KMS-11 (cell line): ENCODE data around the gene IL18BP.

Source experiments
- H2AFZ ChIP-seq: fragments of 200-600 bp; sonication (generic); 2 replicates; pipeline ENCODE4 v1.6.1; 2016; ENCODE audit warnings: antibody characterized with exemption, mixed run types, low read depth
- H3K27ac ChIP-seq: fragments of 200-600 bp; sonication (generic); 2 replicates; pipeline ENCODE4 v1.6.1; 2016; ENCODE audit warnings: mild to moderate bottlenecking, mixed run types
- H3K27me3 ChIP-seq: fragments of 200-600 bp; sonication (generic); 2 replicates; pipeline ENCODE4 v1.6.1; 2017; ENCODE audit warnings: mild to moderate bottlenecking, low read depth, mixed run types, moderate library complexity; ENCODE audit not compliant: insufficient read depth
- H3K36me3 ChIP-seq: fragments of 200-600 bp; sonication (generic); 2 replicates; pipeline ENCODE4 v1.6.1; 2017; ENCODE audit warnings: mild to moderate bottlenecking, mixed run types; ENCODE audit not compliant: insufficient read depth
- H3K4me1 ChIP-seq: fragments of 200-600 bp; sonication (generic); 2 replicates; pipeline ENCODE4 v1.6.1; 2016; ENCODE audit warnings: mild to moderate bottlenecking, low read depth, mixed run types; ENCODE audit not compliant: poor library complexity, severe bottlenecking
- H3K4me2 ChIP-seq: fragments of 200-600 bp; sonication (generic); 2 replicates; pipeline ENCODE4 v1.7.0; 2016; ENCODE audit warnings: mild to moderate bottlenecking, mixed run types
- H3K4me3 ChIP-seq: fragments of 200-600 bp; sonication (generic); IDR thresholded peaks from 2 replicates; pipeline ENCODE4 v1.6.1; 2017; ENCODE audit warnings: low read depth, low read length, mixed read lengths; ENCODE audit not compliant: insufficient read depth
- H3K79me2 ChIP-seq: fragments of 200-600 bp; sonication (generic); 2 replicates; pipeline ENCODE4 v1.6.1; 2016; ENCODE audit warnings: low read depth, mixed run types; ENCODE audit not compliant: insufficient read depth
- H3K9ac ChIP-seq: fragments of 200-600 bp; sonication (generic); 2 replicates; pipeline ENCODE4 v1.6.1; 2016; ENCODE audit warnings: mild to moderate bottlenecking, mixed run types
- H4K20me1 ChIP-seq: fragments of 200-600 bp; sonication (generic); 2 replicates; pipeline ENCODE4 v1.6.1; 2016; ENCODE audit warnings: mild to moderate bottlenecking, mixed run types; ENCODE audit not compliant: insufficient read depth
- TF ChIP-seq, protein P1 (sequence below): fragments of 200-600 bp; sonication (generic); conservative IDR thresholded peaks from 2 replicates; pipeline ENCODE4 v1.6.1; 2017; ENCODE audit warnings: low read depth, mild to moderate bottlenecking, antibody characterized with exemption, low read length, moderate library complexity, mixed read lengths

IL18BP gene

DNA sequence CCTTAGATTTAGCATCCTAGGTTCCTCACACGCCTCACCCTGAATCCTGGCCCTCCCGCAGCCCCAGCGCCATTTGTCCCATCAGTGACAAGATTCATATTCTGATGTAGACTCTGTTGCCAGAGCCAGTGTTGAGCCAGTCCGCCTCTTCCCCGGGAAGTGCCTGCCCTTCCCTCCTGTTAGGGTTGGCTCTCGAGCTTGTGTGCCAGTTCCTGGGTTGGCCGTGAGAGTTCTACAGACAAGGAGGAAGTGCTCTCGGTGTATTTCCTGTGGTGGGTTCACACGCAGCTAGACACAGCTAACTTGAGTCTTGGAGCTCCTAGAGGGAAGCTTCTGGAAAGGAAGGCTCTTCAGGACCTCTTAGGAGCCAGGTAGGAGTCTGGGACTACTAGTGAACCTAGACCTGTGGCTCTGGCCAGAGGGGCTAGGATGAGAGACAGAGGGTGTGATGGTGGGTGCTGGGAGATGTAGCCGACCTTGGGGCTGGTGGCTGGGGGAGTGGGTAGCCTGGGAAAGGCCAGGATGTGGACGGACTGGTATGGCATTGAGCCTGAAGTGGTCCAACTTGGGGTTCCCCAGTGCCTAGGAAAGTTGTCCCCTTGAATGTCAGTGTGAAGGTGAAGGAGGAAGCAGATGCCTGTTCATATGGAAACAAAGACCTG, at the start of gene IL18BP:
TSS of gene IL18BP (plus strand) at position 261 of the 662 bp plus-strand sequence. CDS start 1,076 bp downstream, outside the sequence.
- Histone ChIP-seq H3K4me3 (no peak within 1 kb of the TSS), H4K20me1 (no peaks in the 10 kb centered on the region), H3K36me3 (no peaks in the 10 kb centered on the region), H3K4me2 (no peak within 1 kb of the TSS), H3K4me1 (no peaks in the 10 kb centered on the region), H3K27ac (no peak within 1 kb of the TSS), H2AFZ (no peak within 1 kb of the TSS), H3K27me3 (no peaks in the 10 kb centered on the region), H3K9ac (no peak within 1 kb of the TSS), H3K79me2 (no peaks in the 10 kb centered on the region)
- TF ChIP-seq, protein P1, sequence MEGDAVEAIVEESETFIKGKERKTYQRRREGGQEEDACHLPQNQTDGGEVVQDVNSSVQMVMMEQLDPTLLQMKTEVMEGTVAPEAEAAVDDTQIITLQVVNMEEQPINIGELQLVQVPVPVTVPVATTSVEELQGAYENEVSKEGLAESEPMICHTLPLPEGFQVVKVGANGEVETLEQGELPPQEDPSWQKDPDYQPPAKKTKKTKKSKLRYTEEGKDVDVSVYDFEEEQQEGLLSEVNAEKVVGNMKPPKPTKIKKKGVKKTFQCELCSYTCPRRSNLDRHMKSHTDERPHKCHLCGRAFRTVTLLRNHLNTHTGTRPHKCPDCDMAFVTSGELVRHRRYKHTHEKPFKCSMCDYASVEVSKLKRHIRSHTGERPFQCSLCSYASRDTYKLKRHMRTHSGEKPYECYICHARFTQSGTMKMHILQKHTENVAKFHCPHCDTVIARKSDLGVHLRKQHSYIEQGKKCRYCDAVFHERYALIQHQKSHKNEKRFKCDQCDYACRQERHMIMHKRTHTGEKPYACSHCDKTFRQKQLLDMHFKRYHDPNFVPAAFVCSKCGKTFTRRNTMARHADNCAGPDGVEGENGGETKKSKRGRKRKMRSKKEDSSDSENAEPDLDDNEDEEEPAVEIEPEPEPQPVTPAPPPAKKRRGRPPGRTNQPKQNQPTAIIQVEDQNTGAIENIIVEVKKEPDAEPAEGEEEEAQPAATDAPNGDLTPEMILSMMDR = no peak

DNA sequence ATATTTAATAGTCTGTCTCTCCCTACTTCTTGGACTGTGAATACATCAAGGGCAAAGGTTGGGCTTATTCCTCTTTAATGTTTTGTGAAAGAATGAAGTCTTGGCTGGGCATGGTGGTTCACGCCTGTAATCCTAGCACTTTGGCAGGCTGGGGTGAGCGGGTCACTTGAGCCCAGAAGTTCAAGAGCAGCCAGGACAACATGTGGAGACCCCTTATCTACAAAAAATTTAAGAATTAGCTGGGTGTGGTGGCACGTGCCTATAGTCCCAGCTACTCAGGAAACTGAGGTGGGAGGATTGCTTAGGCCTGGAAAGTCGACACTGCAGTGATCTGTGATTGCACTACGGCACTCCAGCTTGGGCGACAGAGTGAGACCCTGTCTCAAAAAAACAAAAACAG, 49.7 kb upstream of the IL18BP start:
- Histone ChIP-seq H4K20me1 (0 out of 2 replicates have a peak, but pooled peaks cover 4% of the 10 kb centered on the region), H3K27ac (no peak overlapping the region), H2AFZ (no peak overlapping the region), H3K4me3 (no peak overlapping the region), H3K27me3 (no peaks in the 10 kb centered on the region), H3K4me2 (no peak overlapping the region), H3K9ac (no peak overlapping the region), H3K4me1 (peaks cover 21% of the 10 kb centered on the region), H3K36me3 (no peaks in the 10 kb centered on the region), H3K79me2 (no peaks in the 10 kb centered on the region)
- TF ChIP-seq, protein P1 = no peak

DNA sequence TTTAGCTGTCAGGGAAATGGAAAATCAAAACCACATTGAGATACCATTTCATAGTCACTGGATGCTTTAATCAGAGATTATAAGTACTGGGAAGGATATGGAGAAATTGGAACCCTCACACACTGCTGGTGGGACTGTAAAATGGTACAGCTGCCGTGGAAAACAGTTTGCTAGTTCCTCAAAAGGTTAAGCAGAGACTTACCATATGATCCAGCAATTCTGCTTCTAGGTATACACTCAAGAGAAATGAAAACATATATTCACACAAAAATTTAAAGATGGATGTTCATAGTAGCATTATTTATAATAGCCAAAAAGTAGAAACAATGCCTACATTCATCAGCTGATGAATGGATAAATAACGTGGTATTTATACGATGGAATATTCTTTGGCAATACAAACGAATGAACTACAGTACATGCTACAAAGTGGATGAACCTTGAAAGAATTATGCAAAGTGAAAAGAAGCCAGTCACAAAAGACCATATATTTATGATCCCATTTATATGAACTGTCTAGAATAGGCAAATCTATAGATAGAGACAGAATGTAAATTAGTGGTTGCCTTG, 46.9 kb upstream of the IL18BP start:
- Histone ChIP-seq H3K27ac (no peak overlapping the region), H3K9ac (no peak overlapping the region), H3K4me1 (peaks cover 18% of the 10 kb centered on the region), H3K36me3 (no peaks in the 10 kb centered on the region), H3K79me2 (no peaks in the 10 kb centered on the region), H3K4me2 (no peak overlapping the region), H2AFZ (no peak overlapping the region), H4K20me1 (0 out of 2 replicates have a peak, but pooled peaks cover 4% of the 10 kb centered on the region), H3K4me3 (no peak overlapping the region), H3K27me3 (no peaks in the 10 kb centered on the region)
- TF ChIP-seq, protein P1 = no peak

DNA sequence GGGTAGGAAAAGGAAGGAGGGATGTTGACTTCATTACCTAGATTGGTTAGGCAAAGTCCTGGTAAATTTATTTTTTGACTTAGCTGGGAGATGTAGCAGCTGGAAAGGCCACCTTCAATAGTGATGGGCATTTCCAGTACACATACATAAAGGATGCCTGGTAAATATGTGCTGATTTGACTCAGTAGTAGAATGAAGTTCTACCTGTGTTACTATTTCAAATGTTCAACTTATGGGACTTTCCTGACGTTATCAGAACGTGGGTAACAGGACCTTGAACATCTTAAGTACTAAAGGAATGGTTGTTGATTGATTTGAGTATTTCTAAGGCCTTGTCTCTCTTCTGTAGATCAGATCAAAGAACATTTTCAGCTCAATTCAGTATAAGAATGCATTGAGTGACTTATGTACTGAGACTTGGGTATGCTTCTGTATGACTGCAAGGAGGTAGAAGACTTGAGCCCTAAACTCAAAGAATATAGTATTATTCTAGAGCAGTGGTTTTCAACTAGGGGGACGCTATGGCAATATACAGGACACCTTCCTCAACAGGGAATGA, 42.7 kb upstream of the IL18BP start:
- no peak overlapping the region for H3K9ac ChIP-seq
- H3K27me3 ChIP-seq = no peaks in the 10 kb centered on the region
- H3K27ac ChIP-seq = no peak overlapping the region
- no peaks in the 10 kb centered on the region for H3K36me3 ChIP-seq
- H3K4me2 ChIP-seq = no peak overlapping the region
- H2AFZ ChIP-seq = no peak overlapping the region
- TF ChIP-seq, protein P1 = no peak
- H3K4me1 ChIP-seq = no peaks in the 10 kb centered on the region
- H3K79me2 ChIP-seq = no peaks in the 10 kb centered on the region
- H3K4me3 ChIP-seq = no peak overlapping the region
- no peaks in the 10 kb centered on the region; the same call in 1 of the 2 replicates for H4K20me1 ChIP-seq
